HG03045 (cell line): ENCODE measurements around the gene EPHX1.
A peak's percentile ranks its signal among the peaks of the same experiment; 100 is the strongest.

Experiments
- ATAC-seq: cut with Tn5 transposase; IDR thresholded peaks from one replicate; pipeline ENCODE4 v1.9.1; 2021; ENCODE audit warnings: mild to moderate bottlenecking, moderate library complexity; ENCODE audit not compliant: unreplicated experiment

Gene EPHX1

DNA sequence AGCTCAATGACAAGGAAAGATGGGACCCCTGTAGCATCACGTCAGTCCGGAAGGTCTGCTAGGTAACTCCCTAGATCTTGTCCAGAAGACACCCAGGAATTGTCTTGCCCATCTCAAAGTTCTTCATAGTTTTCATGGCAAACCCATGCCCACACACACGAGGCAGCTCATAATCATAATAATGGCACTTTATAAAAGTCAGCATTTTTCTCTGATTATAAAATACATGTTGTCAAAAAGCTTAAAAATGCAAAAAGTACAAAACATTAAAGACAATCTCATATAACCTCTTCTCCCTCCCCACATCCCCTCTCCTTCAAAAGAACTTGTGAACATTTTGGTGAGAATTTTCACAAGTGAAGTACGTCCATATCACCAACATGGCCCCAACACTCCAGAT, 30.8 kb downstream of the EPHX1 start:
- no peak for ATAC-seq

DNA sequence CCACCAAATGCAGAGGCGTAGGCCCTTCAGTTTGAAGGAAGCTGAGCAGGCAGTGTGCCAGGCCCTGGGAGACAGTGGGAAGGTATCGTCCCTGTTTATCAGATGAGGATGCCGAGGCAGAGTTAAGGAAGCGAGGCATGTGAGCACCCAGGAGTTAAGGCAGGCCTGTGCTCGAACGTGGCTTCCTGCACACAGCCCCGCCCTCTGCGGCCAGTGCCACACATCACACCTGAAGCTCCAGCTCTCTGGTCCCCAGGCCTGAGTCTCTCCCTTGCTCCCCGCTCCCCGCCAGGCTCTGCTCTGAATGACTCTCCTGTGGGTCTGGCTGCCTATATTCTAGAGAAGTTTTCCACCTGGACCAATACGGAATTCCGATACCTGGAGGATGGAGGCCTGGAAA, 32.1 kb downstream of the EPHX1 start:
- ATAC-seq, result no peak

- ATAC-seq, result no peak
Measured at GRCh38 chr1:225842788-225843425, 33.0 kb downstream of the EPHX1 start.

DNA sequence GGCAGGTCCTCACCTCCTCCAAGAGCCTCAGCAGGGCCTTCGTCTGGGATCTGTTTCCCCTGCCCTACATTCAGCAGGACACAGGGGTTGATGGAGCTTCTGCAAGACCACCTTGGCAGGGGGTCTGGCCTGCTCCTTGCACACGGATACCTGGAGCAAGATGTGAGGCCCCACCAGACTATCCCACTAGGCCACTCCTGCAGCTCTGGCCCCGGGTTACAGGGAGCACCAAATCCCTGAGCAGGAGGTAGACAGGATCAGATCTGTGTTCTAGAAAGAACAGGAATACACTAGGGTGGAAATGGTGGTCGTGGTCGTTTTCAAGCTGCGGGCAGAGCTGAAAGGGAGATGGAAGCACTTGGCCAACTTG, 33.5 kb downstream of the EPHX1 start:
- ATAC-seq, result no peak

DNA sequence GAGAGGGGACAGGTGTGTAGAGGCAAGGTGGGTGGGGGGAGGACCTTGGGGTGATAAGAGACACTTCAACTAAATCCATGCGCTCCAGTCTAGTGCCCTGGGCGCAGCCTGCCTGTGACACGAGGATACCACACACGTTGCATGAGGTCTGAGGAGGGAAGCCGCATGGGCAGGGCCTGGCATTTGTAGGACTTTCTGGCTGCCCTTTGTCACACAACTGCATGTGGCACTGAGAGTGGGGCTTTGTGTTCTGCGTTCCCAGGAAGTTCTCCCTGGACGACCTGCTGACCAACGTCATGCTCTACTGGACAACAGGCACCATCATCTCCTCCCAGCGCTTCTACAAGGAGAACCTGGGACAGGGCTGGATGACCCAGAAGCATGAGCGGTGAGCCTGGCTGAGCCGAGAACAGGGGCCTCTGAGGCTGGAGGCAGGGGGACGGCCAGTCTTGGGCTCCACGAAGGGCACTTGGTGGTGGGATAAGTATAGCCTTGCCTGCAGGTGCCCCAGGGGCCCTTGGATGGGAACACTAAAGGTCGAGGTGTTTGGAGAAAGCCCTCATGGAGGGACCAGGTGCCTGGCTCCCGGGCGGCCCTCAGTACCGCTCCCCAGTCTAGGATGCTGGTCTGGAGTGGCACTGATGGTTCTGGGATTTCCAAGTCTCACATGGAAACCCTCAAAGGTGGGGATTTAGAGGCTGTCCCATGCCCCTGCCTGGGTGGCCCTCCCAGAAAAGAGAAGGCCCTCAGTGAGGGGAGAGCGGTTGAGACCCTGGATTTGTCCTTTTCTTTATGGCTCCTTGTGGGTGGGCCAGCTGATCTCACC, 34.5 kb downstream of the EPHX1 start:
- ATAC-seq, result no peak

GRCh38 chr1:225845097-225845496, 35.2 kb downstream of the EPHX1 start:
- ATAC-seq, result no peak

DNA sequence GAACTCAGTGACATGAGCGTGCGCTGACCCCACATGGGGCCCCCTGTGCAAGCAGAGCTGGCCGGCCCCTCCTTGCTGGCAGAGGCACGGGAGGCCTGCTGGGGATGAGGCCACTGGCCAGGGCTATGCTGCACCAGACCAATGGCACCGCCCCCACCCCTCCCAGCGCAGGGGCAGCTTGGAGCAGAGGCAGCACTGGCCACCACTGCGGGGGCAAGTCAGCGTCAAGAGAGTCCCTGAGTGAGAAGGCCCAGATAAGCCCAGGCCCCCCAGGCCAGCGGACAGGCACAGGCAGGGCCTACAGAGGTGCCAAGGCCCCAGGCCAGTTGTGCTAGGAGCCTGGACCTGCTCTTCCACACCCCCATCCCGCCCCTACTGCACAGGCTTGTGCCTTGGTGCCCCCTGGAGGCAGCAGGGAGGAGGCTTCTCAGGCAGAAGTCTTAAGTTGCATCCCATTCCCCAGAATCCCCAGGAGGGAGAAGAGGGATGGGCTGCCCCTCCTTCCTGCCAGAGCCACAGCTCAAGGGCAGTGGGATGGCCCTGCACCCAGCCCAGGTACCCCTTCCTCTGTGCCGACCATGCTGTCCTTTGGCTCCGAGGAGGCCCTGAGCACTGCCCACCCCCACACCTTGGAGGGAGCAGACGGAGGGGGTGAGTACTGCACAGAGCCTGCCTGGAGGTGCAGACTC, 35.8 kb downstream of the EPHX1 start:
- no peak for ATAC-seq

- no peak for ATAC-seq
Measured at GRCh38 chr1:225846331-225847310, 36.7 kb downstream of the EPHX1 start.

DNA sequence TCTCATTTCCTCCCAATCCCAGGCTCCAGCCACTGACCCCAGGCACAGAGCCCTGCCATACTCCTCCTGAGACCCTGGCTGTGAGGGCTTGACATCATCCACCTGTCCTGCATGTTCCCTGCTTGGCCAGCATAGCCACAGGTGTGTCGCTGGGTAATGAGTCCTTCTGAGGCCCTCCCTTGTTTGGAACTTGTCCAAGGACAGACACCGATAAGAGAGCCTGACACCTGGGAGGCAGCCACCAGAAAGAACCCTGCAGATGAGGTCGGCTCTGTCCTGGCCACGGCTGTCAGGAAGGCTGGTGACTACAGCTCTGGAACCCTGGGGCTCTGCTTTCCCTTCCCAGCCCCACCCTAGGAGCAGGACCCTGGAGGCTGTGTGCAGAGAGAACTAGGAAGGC, 37.7 kb downstream of the EPHX1 start:
- no peak for ATAC-seq

- ATAC-seq, result peak; percentile 54
Measured at GRCh38 chr1:225848030-225848955, 38.4 kb downstream of the EPHX1 start.

DNA sequence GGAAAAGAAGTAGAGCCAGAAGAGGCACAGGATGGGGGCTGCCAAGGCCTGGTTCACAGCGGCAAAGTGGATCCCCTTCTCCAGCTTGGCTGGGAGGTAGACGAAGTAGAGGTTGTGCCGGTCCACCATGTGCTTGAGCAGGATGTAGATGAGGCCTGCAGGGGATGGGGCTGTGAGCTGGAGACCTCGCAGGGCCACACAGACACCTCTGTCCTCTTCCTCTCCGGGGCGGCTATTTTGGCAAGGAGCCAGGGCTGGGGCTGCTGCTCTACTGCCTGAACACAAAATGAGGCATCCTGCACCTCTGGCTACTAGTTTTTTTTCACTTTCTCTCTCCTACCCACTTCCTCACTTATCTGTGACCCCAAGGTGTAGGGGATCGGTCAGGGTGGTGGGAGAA, 40.0 kb downstream of the EPHX1 start:
- ATAC-seq, result no peak

- no peak for ATAC-seq
Measured at GRCh38 chr1:225850370-225850769, 40.4 kb downstream of the EPHX1 start.

GRCh38 chr1:225851805-225852204, 41.9 kb downstream of the EPHX1 start:
- peak; percentile 47 for ATAC-seq

DNA sequence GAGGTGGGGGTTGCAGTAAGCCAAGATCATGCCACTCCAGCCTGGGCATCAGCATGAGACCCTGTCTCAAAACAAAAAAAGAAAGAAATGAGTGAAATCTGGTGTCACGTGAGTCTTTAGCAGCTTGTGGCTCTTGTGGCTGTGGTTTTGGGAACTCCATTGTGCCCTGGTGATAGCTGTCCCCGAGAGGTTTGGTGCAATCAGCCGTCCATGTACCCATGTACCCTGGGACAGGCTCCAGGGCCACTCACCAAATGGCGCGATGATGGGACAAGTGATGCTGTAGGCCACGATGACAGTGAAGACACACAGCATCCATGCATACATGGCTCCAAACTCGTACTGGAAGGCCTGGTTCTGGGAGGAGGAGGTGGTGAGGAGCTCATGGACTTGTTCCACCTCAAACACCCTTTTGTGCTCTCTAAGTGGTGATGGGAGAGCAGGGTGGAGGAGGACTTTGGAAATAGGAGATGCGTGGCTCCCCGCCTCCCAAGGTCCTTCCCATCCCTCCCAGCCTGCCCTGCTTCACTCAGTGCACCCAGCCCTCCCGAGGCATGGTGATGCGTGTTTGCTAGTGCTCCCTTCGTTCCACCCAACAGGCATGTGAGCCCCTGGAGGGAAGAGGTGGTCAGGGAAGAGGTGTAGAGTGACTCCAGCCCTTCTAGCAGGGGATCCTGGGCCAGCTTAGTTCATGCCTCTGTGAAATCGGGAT, 42.6 kb downstream of the EPHX1 start:
- ATAC-seq, result no peak

DNA sequence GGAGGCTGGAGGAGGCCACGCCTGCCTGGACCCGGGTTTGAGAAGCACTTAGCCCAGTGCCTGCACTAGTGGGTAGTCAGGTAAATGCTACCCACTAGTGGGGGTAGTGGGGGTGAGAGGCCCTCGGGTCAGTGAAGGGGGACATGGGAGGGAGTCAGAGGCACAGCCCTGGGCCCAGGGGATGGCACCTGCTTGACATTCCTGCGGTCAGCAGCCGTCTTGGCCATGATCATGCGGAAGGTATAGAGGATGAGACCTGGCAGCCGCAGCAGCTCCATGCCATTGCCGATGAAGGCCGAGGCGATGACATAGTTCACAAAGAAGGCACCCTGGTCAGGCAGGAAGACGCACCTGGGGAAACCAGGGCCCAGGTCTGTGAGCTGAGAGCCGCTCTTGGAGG, 43.5 kb downstream of the EPHX1 start:
- ATAC-seq, result no peak

- no peak for ATAC-seq
Measured at GRCh38 chr1:225855503-225856300, 45.8 kb downstream of the EPHX1 start.

DNA sequence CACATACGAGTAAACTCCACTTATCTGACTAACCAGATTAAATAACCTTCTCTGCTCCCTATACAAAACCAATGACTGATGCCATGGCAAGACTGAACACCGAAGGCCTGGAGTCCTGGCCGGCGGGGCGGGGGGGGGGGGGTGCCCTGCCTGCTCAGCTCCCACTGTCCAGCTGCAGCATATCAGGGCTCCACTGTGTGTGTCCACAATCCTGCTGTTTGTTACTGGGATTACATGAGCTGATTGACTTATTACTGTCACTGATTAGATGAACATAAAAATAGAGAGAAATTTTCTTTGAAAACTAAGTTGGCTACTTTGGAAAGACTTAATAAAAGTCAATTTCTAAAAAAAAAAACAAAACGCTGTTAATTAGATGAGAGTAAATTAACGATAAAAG, 47.3 kb downstream of the EPHX1 start:
- no peak for ATAC-seq

DNA sequence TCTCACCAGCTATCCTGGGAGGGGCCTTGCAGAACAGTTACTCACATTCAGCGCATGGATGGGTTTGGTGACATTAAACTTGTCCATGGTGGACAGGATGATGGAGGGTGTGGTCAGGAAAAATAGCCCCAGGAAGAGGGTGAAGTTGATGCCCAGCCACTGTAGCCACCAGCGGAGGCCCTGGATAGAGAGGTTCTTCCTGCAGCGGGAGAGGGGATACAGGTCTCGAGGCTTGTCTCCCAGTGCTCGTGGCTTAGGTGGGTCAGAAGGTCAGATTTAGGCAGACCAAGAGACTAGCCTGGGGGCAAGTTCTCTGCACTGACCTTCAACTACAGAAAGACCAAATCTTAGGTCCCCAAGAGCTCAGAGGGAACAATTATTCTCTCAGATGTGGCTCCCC, 49.2 kb downstream of the EPHX1 start:
- ATAC-seq, result no peak
